HCT116 (cell line): ENCODE measurements around the gene TJP3.

Experiments used
- CTCF ChIP-seq, 3 experiments: fragments of 200-600 bp in 1 of 3; sonication (generic) in 1 of 3; IDR thresholded peaks in 2 of 3; conservative IDR thresholded peaks in 1 of 3; 2 replicates each; pipeline ENCODE4 v1.5.1; 2012 to 2017; ENCODE audit warnings: low read depth in 2 of 3, low read length in 2 of 3, antibody characterized with exemption in 1 of 3, borderline replicate concordance in 1 of 3, control low read depth in 1 of 3, mild to moderate bottlenecking in 1 of 3, mixed read lengths in 1 of 3, mixed run types in 1 of 3, moderate library complexity in 1 of 3; ENCODE audit not compliant: insufficient read depth in 1 of 3
- EGR1 ChIP-seq: IDR thresholded peaks from 2 replicates; pipeline ENCODE4 v1.6.1; 2012; ENCODE audit warnings: low read depth
- EZH2 ChIP-seq: fragments of 200-600 bp; sonication (generic); IDR thresholded peaks from 2 replicates; pipeline ENCODE4 v1.6.1; 2017; ENCODE audit warnings: antibody characterized with exemption, mixed run types
- EZH2phosphoT487 ChIP-seq: fragments of 200-600 bp; IDR thresholded peaks from 2 replicates; pipeline ENCODE4 v1.6.1; 2018; ENCODE audit warnings: antibody characterized with exemption, borderline replicate concordance
- FOSL1 ChIP-seq: IDR thresholded peaks from 2 replicates; pipeline ENCODE4 v1.6.1; 2012; ENCODE audit warnings: low read depth
- POLR2A ChIP-seq: IDR thresholded peaks from 2 replicates; pipeline ENCODE4 v1.7.0; 2011; ENCODE audit warnings: borderline replicate concordance; ENCODE audit not compliant: insufficient read depth, insufficient read length; ENCODE audit errors: extremely low read depth
- POLR2AphosphoS5 ChIP-seq: IDR thresholded peaks from 2 replicates; pipeline ENCODE4 v1.6.1; 2011; ENCODE audit warnings: mild to moderate bottlenecking, low read depth, low read length, moderate library complexity
- ZNF274 ChIP-seq: fragments of 200-500 bp; sonication (Bioruptor generic); IDR thresholded peaks from 2 replicates; pipeline ENCODE4 v1.6.1; 2014; ENCODE audit warnings: mild to moderate bottlenecking, low read depth, low read length, inconsistent platforms

- TF ChIP-seq CTCF (IDR thresholded peaks at IDR 0.05 in 2 of 3, conservative IDR thresholded peaks at IDR 0.05 in 1 of 3; ENCODE audit: borderline replicate concordance in 1 of 3, insufficient read depth in 1 of 3, low read depth in 2 of 3, low read length in 2 of 3) (no peak), POLR2AphosphoS5 (peak; percentile 55), EZH2 (no peak), EZH2phosphoT487 (no peak), POLR2A (no peak), EGR1 (no peak), ZNF274 (no peak), FOSL1 (no peak)
Observed at GRCh38 chr19:3722443-3723109, 14.4 kb downstream of the TJP3 start.
